ENCODE measurements around the gene KDM5A.

The KDM5A gene

GRCh38 chr12:295132-295531, 94.0 kb downstream of the KDM5A start:
- H3K9me3 ChIP-seq (ENCODE audit: severe bottlenecking), result no peaks in the 10 kb centered on the region
- H3K36me3 ChIP-seq, result peaks cover 68% of the 10 kb centered on the region
- no peak for TF ChIP-seq CTCF (IDR thresholded peaks at IDR 0.05; ENCODE audit: low read depth, low read length)
- H3K4me3 ChIP-seq (ENCODE audit: low read depth, low read length), result no peak overlapping the region
- DNase-seq, result no peak
- H3K27me3 ChIP-seq (ENCODE audit: insufficient read depth, low read depth, severe bottlenecking), result no peaks in the 10 kb centered on the region
- no peak overlapping the region for H3K27ac ChIP-seq

GRCh38 chr12:293199-293598, 95.9 kb downstream of the KDM5A start:
- no peak for TF ChIP-seq CTCF (IDR thresholded peaks at IDR 0.05; ENCODE audit: low read depth, low read length)
- H3K4me3 ChIP-seq (ENCODE audit: low read depth, low read length), result no peak overlapping the region
- H3K36me3 ChIP-seq, result peaks cover 71% of the 10 kb centered on the region
- no peaks in the 10 kb centered on the region for H3K27me3 ChIP-seq (ENCODE audit: insufficient read depth, low read depth, severe bottlenecking)
- H3K9me3 ChIP-seq (ENCODE audit: severe bottlenecking), result no peaks in the 10 kb centered on the region
- no peak for DNase-seq
- no peak overlapping the region for H3K27ac ChIP-seq

- Histone ChIP-seq H3K36me3 (peaks cover 62% of the 10 kb centered on the region), H3K9me3 (ENCODE audit: severe bottlenecking) (no peaks in the 10 kb centered on the region), H3K27me3 (ENCODE audit: insufficient read depth, low read depth, severe bottlenecking) (no peaks in the 10 kb centered on the region), H3K4me3 (ENCODE audit: low read depth, low read length) (no peak overlapping the region), H3K27ac (no peak overlapping the region)
- DNase-seq, result no peak
- no peak for TF ChIP-seq CTCF (IDR thresholded peaks at IDR 0.05; ENCODE audit: low read depth, low read length)
Observed at GRCh38 chr12:292186-292585, 96.9 kb downstream of the KDM5A start.

- no peak for TF ChIP-seq CTCF (IDR thresholded peaks at IDR 0.05; ENCODE audit: low read depth, low read length)
- no peak for DNase-seq
- Histone ChIP-seq H3K9me3 (ENCODE audit: severe bottlenecking) (no peaks in the 10 kb centered on the region), H3K4me3 (ENCODE audit: low read depth, low read length) (no peak overlapping the region), H3K27ac (no peak overlapping the region), H3K27me3 (ENCODE audit: insufficient read depth, low read depth, severe bottlenecking) (no peaks in the 10 kb centered on the region), H3K36me3 (peaks cover 53% of the 10 kb centered on the region)
Observed at GRCh38 chr12:291153-291723, 97.9 kb downstream of the KDM5A start.

GRCh38 chr12:288687-289086, 100.4 kb downstream of the KDM5A start:
- Histone ChIP-seq H3K27ac (no peak overlapping the region), H3K36me3 (peaks cover 45% of the 10 kb centered on the region), H3K27me3 (ENCODE audit: insufficient read depth, low read depth, severe bottlenecking) (no peaks in the 10 kb centered on the region), H3K4me3 (ENCODE audit: low read depth, low read length) (no peak overlapping the region), H3K9me3 (ENCODE audit: severe bottlenecking) (no peaks in the 10 kb centered on the region)
- TF ChIP-seq CTCF (IDR thresholded peaks at IDR 0.05; ENCODE audit: low read depth, low read length), result no peak
- no peak for DNase-seq
